Measurements from ENCODE around the gene C11orf68. TPM values are rescaled to one million over a fixed set of nuclear protein-coding genes. Genes with fewer than 3 reads are reported as not detected.
A peak's percentile ranks its signal among the peaks of the same experiment; 100 is the strongest.

Gene C11orf68
- total RNA-seq (2022), result 19.7 and 20.1 TPM in 2 replicates
- Bru-seq, nascent RNA, result percentile 67 among the genes with signal in this experiment
- percentile 67 among the genes with signal in this experiment for BruChase-seq, experiment 1, labeled RNA remaining after a 2-hour chase
- BruChase-seq, experiment 2, labeled RNA remaining after a 6-hour chase, result percentile 62 among the genes with signal in this experiment
- long read RNA-seq, transcript C11orf68-202 (2 exons, 1,559 nt), result major isoform, 23 of 41 reads
- long read RNA-seq, transcript C11orf68-203 (1 exons, 1,528 nt), result minor isoform, 7 of 41 reads
- long read RNA-seq, transcript C11orf68-201 (2 exons, 1,619 nt), result minor isoform, 11 of 41 reads
- long read RNA-seq, partial matches to known transcripts, result 0 of 41 reads
- long read RNA-seq, other reads (novel, unspliced or antisense), result 0 of 41 reads

DNA sequence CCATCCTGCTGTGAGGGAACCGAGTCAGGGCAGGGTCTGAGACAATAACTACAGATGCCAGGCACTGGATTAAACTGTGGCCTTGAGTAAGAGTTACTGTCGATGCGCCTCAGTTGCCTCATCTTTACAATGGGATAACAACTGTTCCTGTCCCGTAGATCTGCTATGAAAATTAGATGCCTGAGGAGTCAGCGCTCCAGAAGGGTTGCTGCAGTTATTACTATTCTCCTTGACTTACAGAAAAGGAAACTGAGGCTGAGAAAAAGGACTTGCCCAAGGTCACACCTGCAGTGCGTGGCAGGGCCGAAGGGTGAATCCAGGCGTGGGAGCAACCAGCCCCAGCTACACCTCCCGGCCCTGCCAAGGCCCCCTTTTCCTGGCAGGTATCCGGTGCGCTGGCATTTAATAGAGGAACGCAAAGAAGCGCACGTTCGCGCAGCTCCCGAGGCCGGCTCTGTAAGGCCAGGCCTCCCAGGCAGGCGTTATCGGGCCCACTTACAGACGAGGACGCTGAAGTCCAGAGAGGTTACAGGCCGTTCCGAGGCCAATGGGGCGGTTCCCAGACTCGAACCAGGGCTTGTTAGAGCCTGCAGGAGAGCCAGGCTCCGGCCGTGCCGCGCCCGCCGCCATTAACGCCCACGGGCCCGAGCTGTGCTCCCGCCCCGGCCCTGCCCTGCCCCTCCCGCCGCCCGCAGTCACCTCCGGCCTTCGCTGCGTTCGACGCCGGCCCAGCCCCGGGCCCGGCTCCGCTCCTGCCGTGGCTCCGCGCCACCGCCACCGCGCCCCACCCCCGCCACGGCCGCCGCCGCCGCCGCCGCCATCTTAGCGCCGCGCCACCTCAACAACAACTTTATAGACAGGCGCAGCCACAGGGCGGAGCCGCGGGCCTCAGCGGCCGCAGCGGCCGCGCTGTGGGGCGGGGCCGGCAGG lies at the start of gene C11orf68:
TSS of gene C11orf68 (minus strand) at position 852 of the 930 bp plus-strand sequence. CDS start at position 821, 31 bp downstream.
- H3K36me3 Mint-ChIP-seq (ENCODE audit: insufficient read depth, unreplicated experiment), result peaks cover 19% of the 10 kb centered on the region
- TSS peak; percentile 42 for BruUV-seq (replicated peaks)
- Histone ChIP-seq H3K4me3 (ENCODE audit: low read depth, low read length) (peak within 1 kb of the TSS; percentile 95), H3K4me1 (peaks cover 15% of the 10 kb centered on the region), H3K36me3 (ENCODE audit: control insufficient read depth, insufficient read depth, low read length) (no peaks in the 10 kb centered on the region; the same call in 1 of the 2 replicates), H3K9me3 (no peaks in the 10 kb centered on the region), H3K27me3 (replicated peaks; ENCODE audit: control insufficient read depth, insufficient read depth, low read length) (no peaks in the 10 kb centered on the region)
- ChIA-PET POLR2A (interaction anchor here (0.5 kb wide), 1 partner anchor 30 kb away, joined by 5 read pairs; the partner anchor contains the start of gene FIBP), CTCF (interaction anchor here (1.6 kb wide), 1 partner anchor 30 kb away, joined by 8 read pairs; the partner anchor contains the start of gene FIBP)
- H3K9me3 Mint-ChIP-seq (ENCODE audit: unreplicated experiment), result no peaks in the 10 kb centered on the region
- TF ChIP-seq, protein P1, sequence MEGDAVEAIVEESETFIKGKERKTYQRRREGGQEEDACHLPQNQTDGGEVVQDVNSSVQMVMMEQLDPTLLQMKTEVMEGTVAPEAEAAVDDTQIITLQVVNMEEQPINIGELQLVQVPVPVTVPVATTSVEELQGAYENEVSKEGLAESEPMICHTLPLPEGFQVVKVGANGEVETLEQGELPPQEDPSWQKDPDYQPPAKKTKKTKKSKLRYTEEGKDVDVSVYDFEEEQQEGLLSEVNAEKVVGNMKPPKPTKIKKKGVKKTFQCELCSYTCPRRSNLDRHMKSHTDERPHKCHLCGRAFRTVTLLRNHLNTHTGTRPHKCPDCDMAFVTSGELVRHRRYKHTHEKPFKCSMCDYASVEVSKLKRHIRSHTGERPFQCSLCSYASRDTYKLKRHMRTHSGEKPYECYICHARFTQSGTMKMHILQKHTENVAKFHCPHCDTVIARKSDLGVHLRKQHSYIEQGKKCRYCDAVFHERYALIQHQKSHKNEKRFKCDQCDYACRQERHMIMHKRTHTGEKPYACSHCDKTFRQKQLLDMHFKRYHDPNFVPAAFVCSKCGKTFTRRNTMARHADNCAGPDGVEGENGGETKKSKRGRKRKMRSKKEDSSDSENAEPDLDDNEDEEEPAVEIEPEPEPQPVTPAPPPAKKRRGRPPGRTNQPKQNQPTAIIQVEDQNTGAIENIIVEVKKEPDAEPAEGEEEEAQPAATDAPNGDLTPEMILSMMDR (IDR thresholded peaks at IDR 0.05; ENCODE audit: insufficient read depth in 1 of 2, low read depth in 1 of 2, low read length in 1 of 2, severe bottlenecking in 1 of 2, unreplicated experiment in 1 of 2), result no peak
- no peaks in the 10 kb centered on the region for H3K27me3 Mint-ChIP-seq (ENCODE audit: insufficient read depth, unreplicated experiment)
- intact Hi-C loops (cut with micrococcal nuclease; ENCODE audit: unreplicated experiment), result loop anchor here (2.0 to 5.0 kb wide), 2 partner anchors 28 to 44 kb away; partner anchors contain the start of genes CCDC85B and SART1
- no peaks in the 10 kb centered on the region for H3K4me1 Mint-ChIP-seq (ENCODE audit: low read depth, unreplicated experiment)
- peak within 1 kb of the TSS; percentile 90 for H3K4me3 Mint-ChIP-seq (ENCODE audit: unreplicated experiment)
- DNase-seq, result no peak
- peak within 1 kb of the TSS; percentile 75 for H3K27ac Mint-ChIP-seq (ENCODE audit: unreplicated experiment)

DNA sequence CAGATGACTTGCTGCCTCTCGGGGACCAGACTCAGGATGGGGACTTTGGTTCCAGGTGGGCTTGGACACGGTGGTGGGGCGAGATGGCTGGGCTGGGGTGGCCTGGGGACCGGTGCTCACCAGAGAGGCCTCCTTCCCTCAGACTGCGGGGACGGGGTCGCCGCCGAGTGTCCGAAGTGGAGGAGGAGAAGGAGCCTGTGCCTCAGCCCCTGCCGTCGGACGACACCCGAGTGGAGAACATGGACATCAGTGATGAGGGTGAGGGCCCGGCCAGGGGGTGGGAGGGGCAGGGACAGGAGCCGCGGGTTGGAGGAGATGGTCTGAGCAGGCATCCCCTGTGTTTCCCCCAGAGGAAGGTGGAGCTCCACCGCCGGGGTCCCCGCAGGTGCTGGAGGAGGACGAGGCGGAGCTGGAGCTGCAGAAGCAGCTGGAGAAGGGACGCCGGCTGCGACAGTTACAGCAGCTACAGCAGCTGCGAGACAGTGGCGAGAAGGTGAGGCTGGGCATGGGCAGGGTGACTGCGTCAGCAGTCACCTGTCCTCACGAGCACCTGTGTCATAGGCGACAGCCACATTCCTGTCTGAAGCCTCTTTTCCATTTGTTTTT lies 48.6 kb upstream of the C11orf68 start:
- CTCF ChIA-PET, result no interaction called here
- BruUV-seq (replicated peaks), result no TSS peak
- intact Hi-C loops (cut with micrococcal nuclease; ENCODE audit: unreplicated experiment), result no loop called here
- Histone ChIP-seq H3K4me3 (ENCODE audit: low read depth, low read length) (no peak overlapping the region), H3K27me3 (replicated peaks; ENCODE audit: control insufficient read depth, insufficient read depth, low read length) (no peaks in the 10 kb centered on the region), H3K9me3 (no peaks in the 10 kb centered on the region), H3K36me3 (ENCODE audit: control insufficient read depth, insufficient read depth, low read length) (peaks cover 1% of the 10 kb centered on the region), H3K4me1 (peaks cover 8% of the 10 kb centered on the region)
- peaks cover 59% of the 10 kb centered on the region for H3K36me3 Mint-ChIP-seq (ENCODE audit: insufficient read depth, unreplicated experiment)
- TF ChIP-seq, protein P1 (IDR thresholded peaks at IDR 0.05; ENCODE audit: insufficient read depth in 1 of 2, low read depth in 1 of 2, low read length in 1 of 2, severe bottlenecking in 1 of 2, unreplicated experiment in 1 of 2), result no peak
- peaks cover 9% of the 10 kb centered on the region for H3K4me1 Mint-ChIP-seq (ENCODE audit: low read depth, unreplicated experiment)
- H3K4me3 Mint-ChIP-seq (ENCODE audit: unreplicated experiment), result no peak overlapping the region
- POLR2A ChIA-PET, result interaction anchor here (0.5 to 0.7 kb wide), 2 partner anchors 12 to 19 kb away, joined by 4 to 7 read pairs; no protein-coding TSS in a partner anchor
- H3K9me3 Mint-ChIP-seq (ENCODE audit: unreplicated experiment), result no peaks in the 10 kb centered on the region
- no peak for DNase-seq
- no peak overlapping the region for H3K27ac Mint-ChIP-seq (ENCODE audit: unreplicated experiment)
- no peaks in the 10 kb centered on the region for H3K27me3 Mint-ChIP-seq (ENCODE audit: insufficient read depth, unreplicated experiment)
